IMR-90 (cell line): ENCODE measurements around the gene STARD10. TPM values are rescaled to one million over a fixed set of nuclear protein-coding genes. Genes with fewer than 3 reads are reported as not detected.

Source experiments
- CHD1 ChIP-seq: IDR thresholded peaks from 2 replicates; pipeline ENCODE4 v1.6.1; 2012; ENCODE audit warnings: low read depth, low read length, improper control_type of control experiment
- FOS ChIP-seq: fragments of 150-350 bp; IDR thresholded peaks from 2 replicates; pipeline ENCODE4 v1.6.1; 2016; ENCODE audit warnings: low read depth, low read length
- SMC3 ChIP-seq: fragments of 150-350 bp; IDR thresholded peaks from 2 replicates; pipeline ENCODE4 v1.6.1; 2016; ENCODE audit warnings: low read depth, mild to moderate bottlenecking, antibody characterized with exemption, low read length, moderate library complexity
- polyA plus RNA-seq, 3 experiments: library from polyadenylated mRNA; depleted of rRNA; stranded (reverse); fragments of >200 nt; gene quantifications; 2 replicates each; pipeline ENCODE4 v1.2.3, GENCODE V29; 2012; ENCODE audit warnings: low replicate concordance in 1 of 3
- total RNA-seq: library from RNA; depleted of rRNA; stranded (reverse); fragments of >200 nt; gene quantifications from 2 replicates; pipeline ENCODE4 v1.2.3, GENCODE V29; 2012
- TF ChIP-seq, protein P1 (sequence below): conservative IDR thresholded peaks from 2 replicates; pipeline ENCODE4 v1.5.1; 2012; ENCODE audit warnings: mild to moderate bottlenecking, low read depth, low read length, improper control_type of control experiment
- TF ChIP-seq, protein P2 (sequence below): fragments of 150-350 bp; IDR thresholded peaks from 2 replicates; pipeline ENCODE4 v1.6.1; 2016; ENCODE audit warnings: low read depth, mild to moderate bottlenecking, low read length, moderate library complexity, borderline replicate concordance

Gene STARD10
- total and polyA plus RNA-seq, 2 of the 4 experiments (the other 2 are of a cell fraction), result 23.8 to 37.4 TPM

DNA sequence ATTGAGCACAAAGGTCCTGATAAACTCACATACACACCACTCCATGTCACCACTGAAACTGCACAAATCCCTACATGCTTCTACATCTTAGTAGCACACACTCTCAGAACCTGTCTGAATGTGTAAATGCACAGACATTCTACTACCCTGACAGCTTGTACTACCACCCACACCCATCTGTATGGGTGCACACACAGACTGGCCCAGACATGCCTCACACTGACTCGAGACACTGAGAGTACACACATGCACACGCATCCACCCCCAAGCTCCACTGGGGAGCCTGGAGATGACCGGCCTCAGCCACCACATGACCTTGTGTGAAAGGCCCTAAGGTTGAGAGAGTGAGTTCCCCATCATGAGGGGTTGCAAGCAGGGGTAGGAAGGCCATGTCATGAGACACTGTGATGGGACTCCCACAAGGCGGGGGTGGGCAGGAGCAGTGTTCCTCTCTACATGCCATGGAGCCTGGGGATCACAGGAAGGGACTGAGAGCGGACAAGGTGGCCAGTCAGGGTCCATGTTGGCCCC, 69.8 kb downstream of the STARD10 start (continued):
- TF ChIP-seq, protein P1, sequence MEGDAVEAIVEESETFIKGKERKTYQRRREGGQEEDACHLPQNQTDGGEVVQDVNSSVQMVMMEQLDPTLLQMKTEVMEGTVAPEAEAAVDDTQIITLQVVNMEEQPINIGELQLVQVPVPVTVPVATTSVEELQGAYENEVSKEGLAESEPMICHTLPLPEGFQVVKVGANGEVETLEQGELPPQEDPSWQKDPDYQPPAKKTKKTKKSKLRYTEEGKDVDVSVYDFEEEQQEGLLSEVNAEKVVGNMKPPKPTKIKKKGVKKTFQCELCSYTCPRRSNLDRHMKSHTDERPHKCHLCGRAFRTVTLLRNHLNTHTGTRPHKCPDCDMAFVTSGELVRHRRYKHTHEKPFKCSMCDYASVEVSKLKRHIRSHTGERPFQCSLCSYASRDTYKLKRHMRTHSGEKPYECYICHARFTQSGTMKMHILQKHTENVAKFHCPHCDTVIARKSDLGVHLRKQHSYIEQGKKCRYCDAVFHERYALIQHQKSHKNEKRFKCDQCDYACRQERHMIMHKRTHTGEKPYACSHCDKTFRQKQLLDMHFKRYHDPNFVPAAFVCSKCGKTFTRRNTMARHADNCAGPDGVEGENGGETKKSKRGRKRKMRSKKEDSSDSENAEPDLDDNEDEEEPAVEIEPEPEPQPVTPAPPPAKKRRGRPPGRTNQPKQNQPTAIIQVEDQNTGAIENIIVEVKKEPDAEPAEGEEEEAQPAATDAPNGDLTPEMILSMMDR, result no peak
- TF ChIP-seq FOS (no peak), SMC3 (no peak), CHD1 (no peak)
- TF ChIP-seq, protein P2, sequence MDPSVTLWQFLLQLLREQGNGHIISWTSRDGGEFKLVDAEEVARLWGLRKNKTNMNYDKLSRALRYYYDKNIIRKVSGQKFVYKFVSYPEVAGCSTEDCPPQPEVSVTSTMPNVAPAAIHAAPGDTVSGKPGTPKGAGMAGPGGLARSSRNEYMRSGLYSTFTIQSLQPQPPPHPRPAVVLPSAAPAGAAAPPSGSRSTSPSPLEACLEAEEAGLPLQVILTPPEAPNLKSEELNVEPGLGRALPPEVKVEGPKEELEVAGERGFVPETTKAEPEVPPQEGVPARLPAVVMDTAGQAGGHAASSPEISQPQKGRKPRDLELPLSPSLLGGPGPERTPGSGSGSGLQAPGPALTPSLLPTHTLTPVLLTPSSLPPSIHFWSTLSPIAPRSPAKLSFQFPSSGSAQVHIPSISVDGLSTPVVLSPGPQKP, result no peak
